Endodermal cell (in vitro differentiated cells): ENCODE data around the gene CENATAC. TPM values are rescaled to one million over a fixed set of nuclear protein-coding genes. Genes with fewer than 3 reads are reported as not detected.
A peak's percentile ranks its signal among the peaks of the same experiment; 100 is the strongest.

Source experiments
- DNase-seq: peaks from one replicate; pipeline ENCODE4 v3.0.0-alpha.2; 2017
- H3K27ac ChIP-seq: 2 replicates; pipeline ENCODE4 v1.5.1; 2013; ENCODE audit warnings: mild to moderate bottlenecking, low read depth, low read length, moderate library complexity
- H3K27me3 ChIP-seq: 2 replicates; pipeline ENCODE4 v1.6.1; 2013; ENCODE audit warnings: mild to moderate bottlenecking, low read length, moderate library complexity; ENCODE audit not compliant: insufficient read depth, control insufficient read depth, poor library complexity, severe bottlenecking
- H3K36me3 ChIP-seq: 2 replicates; pipeline ENCODE4 v1.7.0; 2013; ENCODE audit warnings: mild to moderate bottlenecking, low read length, moderate library complexity; ENCODE audit not compliant: control insufficient read depth, insufficient read depth
- H3K4me1 ChIP-seq: one replicate; pipeline ENCODE4 v1.7.0; 2013; ENCODE audit warnings: low read length; ENCODE audit not compliant: control insufficient read depth, insufficient read depth
- H3K4me3 ChIP-seq: 2 replicates; pipeline ENCODE4 v1.5.1; 2013; ENCODE audit warnings: mild to moderate bottlenecking, low read length, moderate library complexity
- H3K9ac ChIP-seq: 2 replicates; pipeline ENCODE4 v1.6.1; 2013; ENCODE audit warnings: mild to moderate bottlenecking, low read length, moderate library complexity; ENCODE audit not compliant: poor library complexity, severe bottlenecking; ENCODE audit errors: extremely low read depth
- H3K9me3 ChIP-seq: 2 replicates; pipeline ENCODE4 v1.6.1; 2013; ENCODE audit warnings: mild to moderate bottlenecking, low read length, moderate library complexity; ENCODE audit not compliant: control insufficient read depth
- H3K27ac Mint-ChIP-seq: 2 replicates; pipeline ENCODE4 v1.8.0; 2020; ENCODE audit warnings: mixed read lengths
- H3K27me3 Mint-ChIP-seq: 2 replicates; pipeline ENCODE4 v1.8.0; 2021; ENCODE audit warnings: mild to moderate bottlenecking, mixed read lengths; ENCODE audit not compliant: insufficient read depth
- H3K36me3 Mint-ChIP-seq: 2 replicates; pipeline ENCODE4 v1.8.0; 2020; ENCODE audit warnings: low read depth, mixed read lengths
- H3K4me1 Mint-ChIP-seq: 2 replicates; pipeline ENCODE4 v1.8.0; 2020; ENCODE audit warnings: mixed read lengths
- H3K4me3 Mint-ChIP-seq: 2 replicates; pipeline ENCODE4 v1.8.0; 2020; ENCODE audit warnings: mild to moderate bottlenecking, moderate library complexity, mixed read lengths
- H3K9me3 Mint-ChIP-seq: 2 replicates; pipeline ENCODE4 v1.8.0; 2020; ENCODE audit warnings: mild to moderate bottlenecking, mixed read lengths
- CTCF ChIP-seq: fragments of 200-600 bp; sonication (generic); conservative IDR thresholded peaks from 2 replicates; pipeline ENCODE4 v1.5.0; 2021; ENCODE audit warnings: antibody characterized with exemption, mild to moderate bottlenecking
- WGBS, 2 experiments: methylation state at CpG; one replicate each; pipeline versions ENCODE4 v1.1.5 to v1.1.7; 2013; ENCODE audit warnings: missing lambda C conversion rate in 2 of 2, mixed read lengths in 1 of 2; ENCODE audit not compliant: insufficient coverage in 1 of 2, insufficient read length in 1 of 2; 5-methylcytosine and 5-hydroxymethylcytosine counted together
- total RNA-seq, 2 donors: library from RNA; stranded (reverse); fragmentation: NEBNext Ultra II Directional in 1 of 2; extraction: Animal tissue kit (Norgen Biotek cat#: 25700) in 1 of 2; gene quantifications; 2 replicates in 1 of 2; 3 replicates in 1 of 2; pipeline ENCODE4 v1.2.1, GENCODE V29; 2021

CENATAC gene
- total RNA-seq, 2 donors from 2014 or later: 38.7 to 43.3 TPM

- Histone ChIP-seq H3K9me3 (no peaks in the 10 kb centered on the region), H3K36me3 (peaks cover 51% of the 10 kb centered on the region), H3K4me1 (peaks cover 27% of the 10 kb centered on the region), H3K4me3 (no peak overlapping the region), H3K27ac (no peak overlapping the region), H3K27me3 (no peaks in the 10 kb centered on the region), H3K9ac (no peak overlapping the region)
- Mint-ChIP-seq H3K4me3 (no peak overlapping the region), H3K27me3 (no peaks in the 10 kb centered on the region), H3K4me1 (peaks cover 56% of the 10 kb centered on the region), H3K9me3 (no peaks in the 10 kb centered on the region), H3K36me3 (peaks cover 64% of the 10 kb centered on the region), H3K27ac (no peak overlapping the region)
- 94 to 96% methylated on average over 12 to 16 of the region's 16 CpGs for WGBS, 2 experiments
- TF ChIP-seq CTCF: no peak
- no peak for DNase-seq
Measured at GRCh38 chr11:119025978-119026766, 28.2 kb downstream of the CENATAC start.

GRCh38 chr11:119026970-119027369 lies 29.0 kb downstream of the CENATAC start:
- Histone ChIP-seq H3K4me3 (no peak overlapping the region), H3K36me3 (peaks cover 45% of the 10 kb centered on the region), H3K27me3 (no peaks in the 10 kb centered on the region), H3K9ac (no peak overlapping the region), H3K9me3 (no peaks in the 10 kb centered on the region), H3K4me1 (peaks cover 27% of the 10 kb centered on the region), H3K27ac (no peak overlapping the region)
- H3K4me3 Mint-ChIP-seq: peak overlapping the region; percentile 70
- no peak for DNase-seq
- no peak overlapping the region for H3K27ac Mint-ChIP-seq
- peaks cover 56% of the 10 kb centered on the region for H3K36me3 Mint-ChIP-seq
- peaks cover 60% of the 10 kb centered on the region for H3K4me1 Mint-ChIP-seq
- WGBS, 2 experiments: 93 to 100% methylated on average over 1 to 2 of the region's 2 CpGs
- H3K27me3 Mint-ChIP-seq: no peaks in the 10 kb centered on the region
- H3K9me3 Mint-ChIP-seq: no peaks in the 10 kb centered on the region
- TF ChIP-seq CTCF: no peak

- Histone ChIP-seq H3K27me3 (no peaks in the 10 kb centered on the region), H3K9ac (no peak overlapping the region), H3K36me3 (peaks cover 45% of the 10 kb centered on the region), H3K9me3 (no peaks in the 10 kb centered on the region), H3K4me3 (peak overlapping the region; percentile 34), H3K27ac (no peak overlapping the region), H3K4me1 (peaks cover 27% of the 10 kb centered on the region)
- Mint-ChIP-seq H3K4me1 (peaks cover 61% of the 10 kb centered on the region), H3K27ac (peak overlapping the region; percentile 87), H3K9me3 (no peaks in the 10 kb centered on the region), H3K27me3 (no peaks in the 10 kb centered on the region), H3K4me3 (peak overlapping the region; percentile 70), H3K36me3 (peaks cover 50% of the 10 kb centered on the region)
- 87 to 100% methylated on average over 4 to 9 of the region's 9 CpGs for WGBS, 2 experiments
- no peak for DNase-seq
- no peak for TF ChIP-seq CTCF
Measured at GRCh38 chr11:119027561-119028345, 29.8 kb downstream of the CENATAC start.
